KG1 (cell line): Measurements from ENCODE around the gene ULK2.
"Not testable (repeated sequence)": the region's sequence is repeated elsewhere in the genome, so short reads cannot be mapped to it uniquely, and the experiment has no call there.

ENCODE experiments used
- DNase-seq: peaks from one replicate; lab custom pipeline; 2025; lab: John Stamatoyannopoulos, UW

Gene ULK2

DNA sequence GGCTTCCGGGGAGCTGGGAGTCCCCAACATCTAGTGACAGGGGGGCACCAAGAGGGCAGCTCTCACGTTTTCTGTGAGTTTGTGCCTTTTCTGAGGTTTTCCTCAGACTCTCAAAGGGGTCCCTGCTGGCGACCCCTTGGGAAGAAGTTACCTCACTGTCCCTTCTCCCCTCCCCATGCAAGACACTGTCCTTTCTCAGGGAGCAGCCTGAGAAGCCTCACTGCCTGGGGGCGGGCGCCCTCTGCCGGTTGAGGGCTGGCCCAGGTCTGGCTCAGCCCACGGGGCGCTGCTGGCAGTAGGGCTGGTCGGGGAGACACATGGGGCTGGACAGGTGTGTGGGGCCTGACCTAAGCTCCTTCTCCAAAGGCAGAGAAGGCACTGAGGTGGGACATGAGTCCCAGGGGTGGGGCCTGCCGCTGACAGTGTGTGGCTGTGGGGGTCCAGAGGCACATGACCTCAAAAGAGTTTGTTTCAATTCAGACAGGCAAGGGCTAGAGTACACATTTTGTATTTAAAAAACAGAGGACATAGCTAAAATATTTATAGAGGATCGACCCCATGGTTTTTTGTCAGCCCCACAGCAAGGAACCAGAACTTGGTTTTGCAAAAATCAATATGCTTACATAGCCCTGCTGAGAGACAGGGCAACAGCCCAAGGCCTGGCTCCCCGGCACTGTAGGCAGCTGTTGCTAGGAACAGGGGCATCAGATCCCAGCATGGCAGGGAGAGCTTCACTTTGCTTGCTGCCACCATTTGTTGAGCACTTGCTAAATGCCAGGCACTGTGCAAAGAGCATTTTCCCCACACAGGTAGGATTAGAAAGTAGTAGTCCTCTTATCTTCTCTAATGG, 101.1 kb downstream of the ULK2 start:
- DNase-seq = peak; percentile 3

DNA sequence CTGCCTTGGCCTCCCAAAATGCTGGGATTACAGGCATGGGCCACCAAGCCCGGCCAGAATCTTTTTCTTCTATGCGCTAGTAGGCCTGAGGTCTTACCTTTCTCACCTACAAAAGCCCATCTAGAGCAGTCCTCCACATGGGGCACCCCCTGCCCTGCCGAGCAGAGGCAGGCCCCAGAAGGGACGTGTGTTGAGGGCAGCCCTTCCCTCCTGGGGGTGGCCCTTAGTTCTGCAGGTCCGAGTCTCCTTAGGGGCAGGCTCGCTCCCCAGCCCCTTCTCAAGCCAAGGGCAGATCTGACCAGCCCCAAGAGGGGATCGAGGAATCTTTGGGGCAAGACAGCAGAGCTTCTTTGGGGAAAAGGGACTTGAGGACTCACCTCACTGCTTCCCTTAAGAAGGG, 101.7 kb downstream of the ULK2 start:
- DNase-seq = no peak

DNA sequence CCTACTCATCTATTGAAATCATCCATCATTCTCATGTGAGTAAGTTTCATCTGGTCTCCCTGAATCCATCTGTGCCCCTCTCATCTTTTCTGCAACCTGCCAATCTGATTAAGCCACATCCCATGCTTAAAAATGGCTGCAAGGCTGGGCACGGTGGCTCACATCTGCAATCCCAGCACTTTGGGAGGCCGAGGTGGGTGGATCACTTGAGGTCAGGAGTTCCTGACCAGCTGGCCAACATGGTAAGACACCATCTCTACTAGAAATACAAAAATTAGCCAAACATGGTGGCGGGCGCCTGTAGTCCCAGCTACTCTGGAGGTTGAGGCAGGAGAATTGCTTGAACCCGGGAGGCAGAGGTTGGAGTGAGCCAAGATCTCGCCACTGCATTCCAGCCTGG, 103.7 kb downstream of the ULK2 start:
- not testable (repeated sequence) for DNase-seq

DNA sequence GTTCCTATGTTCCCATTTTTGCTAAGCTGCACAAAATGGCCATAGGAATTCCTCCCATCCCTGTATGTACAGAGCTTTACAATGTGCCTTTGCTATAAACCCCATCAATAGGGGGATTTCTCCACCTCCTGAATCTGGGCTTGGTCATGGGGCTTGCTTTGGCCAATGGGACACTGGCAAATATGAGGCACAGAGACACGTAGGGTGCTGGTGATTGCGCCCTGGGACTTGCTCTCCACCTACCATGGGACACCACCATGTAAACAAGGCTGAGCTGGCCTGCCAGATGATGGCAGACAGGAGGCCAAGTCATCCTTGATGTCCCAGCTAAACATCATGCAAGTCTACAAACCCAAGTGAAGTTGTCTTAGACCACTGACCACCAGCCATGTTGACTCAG, 104.3 kb downstream of the ULK2 start:
- DNase-seq = no peak

DNA sequence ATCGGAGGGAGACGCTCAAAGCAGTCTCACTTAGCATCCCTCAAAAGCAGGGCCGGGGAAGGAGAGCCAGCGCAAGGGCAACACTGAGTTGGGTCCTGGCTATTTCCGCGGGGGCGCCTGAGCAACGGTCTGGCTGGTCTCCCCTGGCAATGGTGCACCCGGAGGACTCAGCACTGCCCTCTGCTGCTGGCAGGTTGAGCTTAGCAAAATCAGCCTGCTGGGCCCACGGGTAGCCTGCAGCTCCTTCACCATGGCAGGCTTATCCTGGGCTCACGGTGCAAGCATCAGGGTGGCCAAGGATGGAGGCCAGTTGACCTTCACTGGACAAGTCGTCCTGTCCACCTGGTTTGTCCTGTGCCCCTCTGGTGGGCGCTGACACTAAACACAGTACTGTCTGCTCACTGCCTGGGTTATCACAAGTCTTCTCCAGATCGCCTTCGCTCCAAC, 105.2 kb downstream of the ULK2 start:
- peak; percentile 5 for DNase-seq

DNA sequence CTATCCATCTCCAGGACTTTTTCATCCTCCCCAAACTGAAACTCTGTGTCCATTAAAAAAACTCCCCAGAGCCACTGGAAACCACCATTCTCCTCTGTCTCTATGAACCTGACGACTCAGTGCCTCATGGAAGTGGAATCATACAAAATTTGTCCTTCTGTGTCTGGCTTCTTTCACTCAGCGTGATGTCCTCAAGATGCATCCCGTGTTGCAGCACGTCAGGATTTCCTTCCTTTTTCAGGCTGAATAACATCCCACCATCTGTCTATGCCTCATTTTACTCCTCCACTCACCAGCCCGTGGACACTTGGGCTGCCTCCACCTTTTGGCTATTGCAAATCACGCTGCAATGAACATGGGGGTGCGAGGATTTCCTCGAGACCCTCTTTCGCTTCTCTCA, 107.0 kb downstream of the ULK2 start:
- no peak for DNase-seq

DNA sequence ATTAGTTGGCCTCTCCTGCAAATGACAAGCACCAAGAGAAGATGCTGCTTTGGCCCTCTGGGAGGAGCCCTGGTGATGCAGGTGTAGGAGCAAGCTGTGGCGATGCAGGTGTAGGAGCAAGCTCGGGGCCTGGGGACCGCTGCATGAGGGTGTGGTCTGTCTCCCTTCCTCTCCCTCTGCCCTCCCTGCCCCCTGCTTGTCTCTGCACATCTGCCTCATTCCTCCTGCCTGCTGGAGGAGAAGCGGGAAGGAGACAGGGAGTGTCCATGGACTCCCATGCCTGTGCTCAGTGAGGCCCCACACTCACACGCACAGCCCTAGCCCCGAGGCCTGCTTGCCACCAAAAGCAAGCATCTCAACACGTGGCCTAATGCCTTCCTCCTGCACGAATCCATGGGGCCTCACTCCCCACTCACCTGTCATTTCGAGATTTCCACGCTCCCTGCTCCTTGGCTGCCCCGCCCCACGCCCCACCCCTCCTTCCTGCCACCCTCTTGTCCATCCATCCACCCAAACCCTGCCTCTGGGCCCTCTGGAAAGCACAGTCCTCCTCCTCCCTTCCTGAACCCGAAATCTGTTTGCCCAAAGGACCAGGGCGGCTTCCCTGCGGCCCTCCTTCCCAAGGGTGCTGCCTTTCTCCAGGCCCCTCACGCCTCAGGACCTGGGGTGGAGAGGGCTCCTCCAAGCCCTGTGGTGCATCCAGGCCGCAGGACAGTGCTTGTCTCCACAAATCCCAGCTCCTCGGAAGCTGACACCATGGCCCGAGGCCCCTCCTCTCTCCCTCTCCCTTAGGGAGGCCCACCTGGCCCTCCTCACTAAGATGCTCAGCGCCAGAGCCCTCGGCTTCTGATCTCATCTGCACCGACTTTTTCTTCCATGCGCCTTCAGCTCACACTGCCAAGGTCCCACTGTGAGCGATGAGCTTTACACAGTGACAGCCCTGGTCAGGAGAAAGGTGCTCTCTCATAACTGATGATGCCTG, 107.9 kb downstream of the ULK2 start:
- no peak for DNase-seq

DNA sequence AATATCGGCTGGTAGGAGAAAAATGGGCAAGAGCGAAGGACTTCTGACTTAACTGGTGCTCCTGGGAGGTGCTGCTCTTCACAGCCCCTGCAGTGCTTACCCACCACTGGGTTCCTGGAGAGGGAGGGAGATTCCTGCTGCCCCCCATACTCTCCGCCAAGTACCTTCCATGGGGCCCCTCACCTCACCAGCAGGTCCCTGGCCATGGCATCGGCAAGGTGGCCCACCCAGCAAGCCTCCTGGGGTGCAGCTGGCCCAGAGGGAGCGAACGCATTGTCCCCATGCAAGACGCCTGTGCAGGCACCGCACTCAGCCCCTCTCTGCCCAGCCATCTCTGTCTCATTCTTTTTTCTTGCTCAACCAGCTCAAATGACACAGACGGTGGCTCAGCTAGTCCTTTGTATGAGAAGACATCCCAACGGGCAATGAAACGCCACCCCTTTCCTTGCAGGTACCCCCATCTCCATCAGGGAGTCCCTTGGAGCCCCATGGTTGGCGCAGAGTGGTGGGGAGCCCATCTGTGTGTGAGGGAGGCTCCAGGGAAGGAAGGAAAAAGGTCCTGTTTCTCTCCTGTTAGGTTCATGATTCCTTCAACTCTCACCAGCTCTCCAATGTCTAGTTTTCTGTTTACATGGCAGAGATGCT, 110.1 kb downstream of the ULK2 start:
- DNase-seq = no peak

DNA sequence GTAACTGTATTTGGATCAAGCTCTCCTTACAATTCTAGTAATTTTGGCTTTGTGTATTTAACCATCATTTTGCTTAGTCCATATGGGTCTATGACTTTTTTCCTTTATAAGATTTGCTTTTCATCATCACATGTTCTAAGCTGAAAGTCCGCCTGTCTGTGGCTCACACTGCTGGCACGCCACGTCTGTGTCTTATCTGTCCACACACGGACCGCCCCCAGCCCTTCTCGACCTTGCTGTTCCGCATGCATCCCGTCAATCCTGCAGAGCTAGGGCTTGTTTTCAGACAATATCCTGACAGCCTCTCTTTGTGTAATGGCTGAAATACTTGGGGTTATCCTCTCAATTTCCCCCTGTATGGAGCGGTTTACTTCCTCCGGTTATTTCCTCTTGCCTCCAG, 111.2 kb downstream of the ULK2 start:
- no peak for DNase-seq

DNA sequence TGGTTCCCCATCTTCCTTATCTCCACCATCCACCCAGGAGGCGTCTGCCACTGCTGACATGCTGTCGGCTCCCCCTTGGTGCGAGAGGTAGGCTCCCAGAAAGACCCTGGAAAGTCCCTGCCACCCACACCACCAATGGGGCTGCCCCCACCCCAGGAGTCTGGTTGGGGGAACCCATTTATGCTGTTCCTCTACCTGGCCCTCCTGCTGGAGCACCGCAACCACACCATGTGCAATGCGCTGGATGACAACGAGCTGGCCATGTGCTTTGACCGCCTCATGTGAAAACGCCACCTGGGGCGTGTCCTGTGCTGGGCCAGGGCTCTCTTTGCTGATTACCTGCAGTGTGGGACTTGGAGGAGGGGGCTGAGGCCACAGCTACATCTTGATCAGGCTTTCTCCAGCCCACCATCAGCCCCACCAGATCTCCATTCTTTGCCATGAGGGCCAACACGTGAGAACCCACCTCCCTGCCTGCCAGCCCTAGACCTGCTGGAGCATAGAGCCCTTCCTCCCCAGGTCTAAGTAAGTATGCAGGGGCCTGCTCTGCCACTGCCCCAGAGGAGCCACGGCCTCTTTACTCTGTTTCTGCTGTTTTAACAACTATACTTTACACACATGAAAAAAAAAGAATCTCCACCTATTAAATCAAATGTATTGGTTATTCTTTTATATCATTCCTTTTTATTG, 111.8 kb downstream of the ULK2 start:
- no peak for DNase-seq

DNA sequence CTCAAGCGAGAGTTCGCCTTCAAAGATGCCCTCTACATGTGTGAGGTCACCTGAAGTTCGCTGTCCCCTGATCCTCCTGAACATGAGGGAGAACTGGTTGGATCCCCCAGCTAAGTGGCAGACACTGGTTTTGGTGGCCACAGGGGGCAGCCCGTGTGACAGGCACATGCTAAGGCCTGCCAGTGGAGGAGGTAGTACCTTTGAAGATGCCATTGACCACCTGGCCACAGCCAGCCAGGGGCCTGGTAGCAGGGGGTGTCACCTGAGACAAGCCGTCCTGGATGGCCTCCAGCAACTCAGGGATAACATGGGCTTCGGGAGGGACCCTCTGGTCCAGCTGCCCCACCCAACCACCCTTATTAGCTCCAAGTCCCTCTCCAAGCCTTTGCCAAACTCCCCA, 112.3 kb downstream of the ULK2 start:
- DNase-seq = no peak

DNA sequence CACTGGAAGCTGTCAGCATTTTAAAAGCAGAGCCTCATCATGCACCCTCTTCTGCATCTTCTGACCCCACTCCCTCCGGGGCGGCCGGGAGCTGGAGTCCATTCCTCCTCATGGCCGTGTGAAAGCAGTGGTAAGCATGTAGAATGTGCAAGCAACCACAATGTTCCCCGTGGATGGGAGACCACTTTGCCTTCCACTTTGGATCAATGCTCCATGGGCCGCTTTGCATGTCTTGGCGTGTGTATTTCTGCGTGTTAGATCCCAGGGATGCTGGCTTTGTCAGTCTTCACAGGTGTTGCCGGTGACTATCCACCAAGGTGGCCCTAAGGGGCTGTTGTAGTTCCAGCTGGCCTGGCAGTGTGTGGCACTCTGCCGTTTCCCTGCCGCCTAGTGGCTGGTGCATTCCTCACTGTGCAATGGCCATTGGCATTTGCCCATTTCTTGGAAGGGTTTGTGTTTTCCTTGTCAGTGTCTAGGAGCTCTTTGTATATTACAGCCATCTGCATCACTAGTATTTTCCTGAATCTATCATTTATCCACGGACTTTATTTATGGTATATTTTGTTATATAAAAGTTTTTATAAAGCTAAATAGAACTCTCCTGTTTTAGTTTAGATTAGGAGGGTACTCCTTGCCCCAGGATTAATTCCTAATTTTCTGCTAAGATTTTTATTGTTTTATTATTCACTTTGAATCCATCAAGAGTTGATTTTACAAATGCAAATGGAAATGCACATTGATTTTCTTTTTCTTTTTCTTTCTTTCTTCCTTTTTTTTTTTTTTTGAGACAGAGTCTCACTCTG, 113.9 kb downstream of the ULK2 start:
- DNase-seq = no peak

DNA sequence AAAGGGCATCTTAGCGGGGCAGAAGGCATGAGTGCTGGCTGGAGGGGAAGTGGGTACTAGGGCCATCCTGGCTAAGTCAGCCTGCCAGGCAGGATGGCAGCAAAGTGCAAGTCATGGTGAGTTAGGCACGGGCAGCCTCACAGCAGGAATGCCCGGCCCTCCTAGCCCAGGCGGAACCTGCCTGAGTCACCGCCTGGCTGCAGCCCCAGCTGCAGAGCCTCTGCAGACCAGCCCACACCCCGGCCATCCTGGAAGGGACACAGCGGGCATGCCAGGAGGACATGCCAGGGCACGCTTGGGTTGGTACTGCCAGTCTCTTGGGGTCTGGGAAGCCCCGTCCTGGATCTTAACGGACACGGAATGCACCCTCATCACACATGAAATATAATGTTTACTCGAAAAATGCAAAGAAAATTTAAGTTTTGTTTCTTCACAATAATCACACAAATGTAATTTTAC, 114.7 kb downstream of the ULK2 start:
- DNase-seq = no peak

DNA sequence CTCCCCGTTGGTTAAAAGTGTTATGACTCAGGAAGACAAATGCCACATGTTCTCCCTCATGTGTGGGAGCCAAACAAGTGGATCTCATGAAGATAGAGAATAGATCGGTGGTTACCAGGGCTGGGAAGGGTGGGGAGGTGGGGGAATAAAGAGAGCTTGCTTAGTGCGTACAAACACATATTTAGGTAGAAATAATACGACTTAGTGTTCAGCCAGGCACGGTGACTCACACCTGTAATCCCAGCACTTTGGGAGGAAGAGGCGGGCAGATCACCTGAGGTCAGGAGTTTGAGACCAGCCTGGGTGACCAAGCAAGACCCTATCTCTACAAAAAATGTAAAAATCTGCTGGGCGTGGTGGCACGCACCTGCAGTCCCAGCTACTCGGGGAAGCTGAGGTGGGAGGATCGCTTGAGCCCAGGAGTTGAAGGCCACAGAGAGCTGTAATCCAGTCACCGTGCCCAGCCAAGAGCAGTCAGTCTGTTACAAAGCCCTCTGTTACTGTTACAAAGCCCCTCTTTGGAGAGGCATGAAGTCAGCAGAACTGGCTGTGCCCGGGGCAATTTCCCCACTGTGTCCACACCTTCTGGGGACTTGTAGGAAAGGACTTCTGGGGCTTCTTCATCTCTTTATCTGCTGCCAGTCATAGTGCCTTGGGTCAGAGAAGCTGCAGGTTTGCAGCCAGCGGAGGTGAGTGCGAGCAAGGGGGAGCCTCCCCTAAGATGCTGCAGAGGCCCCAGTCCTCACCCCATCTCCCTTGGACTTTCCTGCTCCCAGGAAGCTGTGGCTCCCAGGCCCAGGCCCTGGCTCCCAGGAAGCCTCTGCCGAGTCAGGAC, 115.3 kb downstream of the ULK2 start:
- DNase-seq = no peak

DNA sequence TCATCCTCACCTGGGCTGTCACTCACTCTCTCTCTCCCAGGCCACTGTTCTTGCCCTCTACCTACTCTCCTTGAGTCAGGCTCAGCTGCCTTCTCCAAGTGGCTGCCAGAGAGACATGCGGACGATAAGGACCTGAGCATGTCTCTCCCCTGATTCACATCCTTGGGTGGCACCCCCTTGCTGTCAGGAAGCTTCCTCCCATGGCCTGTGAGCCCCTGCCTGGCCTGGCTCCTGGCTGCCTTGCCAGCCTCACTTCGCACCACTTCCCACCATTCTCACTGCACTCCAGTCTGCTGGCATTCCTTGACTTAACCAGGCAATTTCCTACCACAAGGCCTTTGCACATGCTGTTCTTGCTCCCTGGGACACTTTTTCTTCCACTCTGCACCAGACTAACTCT, 116.9 kb downstream of the ULK2 start:
- DNase-seq = no peak

DNA sequence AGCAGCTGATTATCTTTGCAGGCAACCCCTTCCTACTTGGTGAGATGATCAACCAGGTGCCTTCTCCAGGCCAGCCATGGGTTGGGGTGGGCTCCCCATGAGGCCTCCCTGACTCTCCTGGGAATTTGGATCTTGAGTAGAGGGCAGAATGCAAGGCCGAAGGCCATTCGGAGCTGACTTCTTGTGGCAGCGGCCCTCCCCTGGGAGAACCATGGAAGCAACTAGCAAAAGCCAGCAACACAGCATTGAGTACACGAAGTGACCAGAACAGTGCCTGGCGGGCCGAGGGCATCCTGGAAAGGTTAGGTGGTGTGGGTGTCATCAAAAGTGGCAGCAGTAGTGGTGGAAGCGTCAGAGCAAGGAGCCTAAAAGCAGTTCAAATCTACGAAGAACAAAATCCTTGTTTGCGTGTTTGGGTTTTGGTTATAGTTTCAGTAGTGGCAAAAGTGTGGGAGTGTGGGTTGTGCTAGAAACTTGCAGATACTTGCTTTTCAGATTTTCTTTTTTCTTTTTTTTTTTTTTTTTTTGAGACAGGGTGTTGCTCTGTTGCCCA, 117.6 kb downstream of the ULK2 start:
- DNase-seq = no peak

DNA sequence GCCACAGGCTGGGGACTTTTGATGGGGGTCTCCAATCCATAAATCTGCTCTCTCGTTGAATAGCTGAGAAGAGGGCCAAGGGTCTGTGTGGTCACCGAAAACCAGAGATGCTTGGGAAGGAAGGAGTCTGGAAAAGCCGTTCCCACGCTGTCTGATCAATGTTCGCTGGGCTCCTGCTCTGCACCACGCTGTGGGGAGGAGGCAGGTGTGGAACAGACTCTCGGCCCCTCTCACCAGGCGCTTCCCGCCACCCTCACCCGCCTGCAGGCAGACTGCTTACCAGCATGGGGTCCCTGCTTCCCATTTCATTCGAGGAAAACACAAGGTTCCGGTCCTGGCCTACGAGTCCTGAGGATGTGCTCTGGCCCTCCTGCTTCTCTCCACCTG, 118.9 kb downstream of the ULK2 start:
- DNase-seq = no peak

DNA sequence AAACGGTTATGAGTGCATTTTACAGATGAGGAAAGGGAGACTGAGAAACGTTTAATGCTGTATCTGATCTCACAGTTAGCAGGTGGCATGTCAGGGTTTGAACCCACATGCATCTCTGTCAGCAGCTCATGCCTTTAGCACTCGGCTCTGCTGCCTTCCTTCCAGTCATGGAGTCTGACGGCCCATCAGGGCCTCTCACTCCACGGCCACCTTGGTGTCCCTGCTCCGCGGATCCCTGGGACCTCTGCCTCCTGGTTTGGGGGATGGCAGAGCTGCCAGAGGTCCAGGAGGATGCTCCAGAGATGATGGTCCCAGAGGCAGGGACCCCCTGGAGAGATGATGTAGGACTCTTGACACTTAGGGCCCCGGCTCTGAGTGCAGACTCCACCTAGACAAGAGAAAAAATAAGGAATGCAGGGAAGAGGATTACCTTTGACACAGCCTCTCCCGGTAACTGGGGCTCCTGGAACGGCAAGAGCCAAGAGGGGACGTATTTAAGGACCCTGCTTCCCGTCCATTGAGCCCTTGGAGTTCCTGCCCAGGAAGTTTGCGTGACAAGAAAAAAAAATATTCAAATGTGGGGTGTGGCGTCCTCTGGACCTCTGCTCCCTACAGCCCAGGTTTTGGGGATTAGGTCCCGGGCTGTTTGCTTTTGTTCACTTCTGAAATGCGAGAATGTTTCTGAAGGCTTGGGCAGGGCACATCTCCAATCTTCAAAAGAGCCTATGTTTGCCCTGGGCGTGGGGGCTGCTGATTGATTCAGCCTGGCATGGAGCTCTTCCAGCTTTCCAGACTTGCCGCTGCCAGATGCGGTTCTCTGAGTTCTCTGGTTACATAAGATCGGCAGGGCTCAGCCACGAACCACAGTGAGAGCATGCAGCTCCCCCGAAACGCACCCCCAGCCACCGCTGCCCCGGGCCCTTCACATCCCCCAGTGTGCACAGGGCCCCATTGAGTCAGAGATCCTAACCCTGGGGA, 119.6 kb downstream of the ULK2 start, which contains the start of gene ALDH3A1:
Gene ALDH3A1, minus strand, starts transcription at position 470 of the 978 bp plus-strand sequence. CDS start 3,169 bp downstream, outside the sequence.
- no peak for DNase-seq
